Neural cell (in vitro differentiated cells): ENCODE measurements around the gene NOC2L. TPM values are rescaled to one million over a fixed set of nuclear protein-coding genes. Genes with fewer than 3 reads are reported as not detected.

Experiments
- H2AFZ ChIP-seq: fragments of 200-600, 300-800 bp; sonication (generic), shearing (Covaris generic); 2 replicates; pipeline ENCODE4 v1.6.0; 2014; ENCODE audit warnings: low read depth, mild to moderate bottlenecking, antibody characterized with exemption, low read length, moderate library complexity
- H3F3A ChIP-seq: fragments of 200-600 bp; shearing (Covaris generic); 2 replicates; pipeline ENCODE4 v1.6.1; 2016; ENCODE audit warnings: mild to moderate bottlenecking, moderate library complexity, mixed read lengths, antibody characterized with exemption, low read length; ENCODE audit not compliant: insufficient read depth, poor library complexity, severe bottlenecking
- H3K27ac ChIP-seq: fragments of 200-600, 300-800 bp; sonication (generic), shearing (Covaris generic); 2 replicates; pipeline ENCODE4 v1.5.1; 2014; ENCODE audit warnings: mild to moderate bottlenecking, low read length, moderate library complexity
- H3K27me3 ChIP-seq: fragments of 300-800, 200-600 bp; sonication (generic), shearing (Covaris generic); 2 replicates; pipeline ENCODE4 v1.6.0; 2014; ENCODE audit warnings: mild to moderate bottlenecking, low read depth, low read length, moderate library complexity; ENCODE audit not compliant: insufficient read depth
- H3K36me3 ChIP-seq: fragments of 300-800, 200-600 bp; sonication (generic), shearing (Covaris generic); 2 replicates; pipeline ENCODE4 v1.5.1; 2014; ENCODE audit warnings: mild to moderate bottlenecking, antibody characterized with exemption, low read length, moderate library complexity; ENCODE audit not compliant: insufficient read depth
- H3K4me2 ChIP-seq: fragments of 300-800, 200-600 bp; sonication (generic), shearing (Covaris generic); 2 replicates; pipeline ENCODE4 v1.6.0; 2014; ENCODE audit warnings: mild to moderate bottlenecking, low read length
- H3K4me3 ChIP-seq: fragments of 300-800, 200-600 bp; sonication (generic), shearing (Covaris generic); 2 replicates; pipeline ENCODE4 v1.5.1; 2014; ENCODE audit warnings: mild to moderate bottlenecking, low read length, moderate library complexity
- H3K79me2 ChIP-seq: fragments of 200-600 bp; shearing (Covaris generic); replicated peaks from 2 replicates; pipeline ENCODE4 v1.6.0; 2014; ENCODE audit warnings: mild to moderate bottlenecking, low read length, moderate library complexity; ENCODE audit not compliant: insufficient read depth
- H3K9ac ChIP-seq: fragments of 300-800, 200-600 bp; sonication (generic), shearing (Covaris generic); 2 replicates; pipeline ENCODE4 v1.6.1; 2016; ENCODE audit warnings: mild to moderate bottlenecking, low read length, mixed read lengths
- H3K9me2 ChIP-seq: fragments of 200-600 bp; shearing (Covaris generic); 2 replicates; pipeline ENCODE4 v1.6.1; 2016; ENCODE audit warnings: mild to moderate bottlenecking, low read length, mixed read lengths; ENCODE audit not compliant: insufficient read depth
- H3K9me3 ChIP-seq: fragments of 200-600, 300-800 bp; sonication (generic), shearing (Covaris generic); 2 replicates; pipeline ENCODE4 v1.6.1; 2016; ENCODE audit warnings: mild to moderate bottlenecking, mixed run types, low read length, moderate library complexity, mixed read lengths
- H4K20me1 ChIP-seq: fragments of 200-600 bp; shearing (Covaris generic); 2 replicates; pipeline ENCODE4 v1.6.1; 2016; ENCODE audit warnings: mild to moderate bottlenecking, mixed run types; ENCODE audit not compliant: insufficient read depth
- EP300 ChIP-seq: fragments of 450-650 bp; conservative IDR thresholded peaks from 2 replicates; pipeline ENCODE4 v1.6.1; 2014; ENCODE audit warnings: antibody characterized with exemption, mild to moderate bottlenecking, moderate library complexity; ENCODE audit not compliant: poor library complexity, severe bottlenecking
- EZH2 ChIP-seq: fragments of 200-600, 300-800 bp; shearing (Covaris generic), sonication (generic); IDR thresholded peaks from 2 replicates; pipeline ENCODE4 v1.6.1; 2014; ENCODE audit warnings: antibody characterized with exemption, low read length, borderline replicate concordance, mild to moderate bottlenecking; ENCODE audit not compliant: insufficient read depth, poor library complexity, severe bottlenecking
- MXI1 ChIP-seq: fragments of 450-650 bp; conservative IDR thresholded peaks from 2 replicates; pipeline ENCODE4 v1.6.1; 2014; ENCODE audit warnings: antibody characterized with exemption, mild to moderate bottlenecking; ENCODE audit not compliant: poor library complexity, severe bottlenecking
- POLR2AphosphoS5 ChIP-seq: IDR thresholded peaks from 2 replicates; pipeline ENCODE4 v1.6.1; 2012
- RAD21 ChIP-seq: fragments of 450-650 bp; conservative IDR thresholded peaks from 2 replicates; pipeline ENCODE4 v1.6.1; 2014; ENCODE audit warnings: antibody characterized with exemption, mild to moderate bottlenecking, moderate library complexity
- SMC3 ChIP-seq: fragments of 450-650 bp; conservative IDR thresholded peaks from 2 replicates; pipeline ENCODE4 v1.6.1; 2014; ENCODE audit warnings: antibody characterized with exemption, mild to moderate bottlenecking, moderate library complexity; ENCODE audit not compliant: poor library complexity
- TAF1 ChIP-seq: IDR thresholded peaks from 2 replicates; pipeline ENCODE4 v1.6.1; 2012; ENCODE audit warnings: low read depth
- polyA plus RNA-seq: library from polyadenylated mRNA; depleted of rRNA; stranded (reverse); fragments of >200 nt; gene quantifications from 2 replicates; pipeline ENCODE4 v1.2.3, GENCODE V29; 2014
- TF ChIP-seq, protein P1 (sequence below): IDR thresholded peaks from 2 replicates; pipeline ENCODE4 v1.6.1; 2012; ENCODE audit warnings: borderline replicate concordance
- TF ChIP-seq, protein P2 (sequence below): fragments of 450-650 bp; IDR thresholded peaks from 2 replicates; pipeline ENCODE4 v1.5.1; 2014; ENCODE audit warnings: antibody characterized with exemption, mild to moderate bottlenecking, moderate library complexity; ENCODE audit not compliant: poor library complexity, severe bottlenecking

Gene NOC2L
- polyA plus RNA-seq, 1 donor from 2014 or later, result 77.2 TPM

- no peaks in the 10 kb centered on the region for H4K20me1 ChIP-seq
- H3K79me2 ChIP-seq, result peaks cover 4% of the 10 kb centered on the region
- no peaks in the 10 kb centered on the region for H3K27me3 ChIP-seq
- H3F3A ChIP-seq, result no peaks in the 10 kb centered on the region
- H3K36me3 ChIP-seq, result no peaks in the 10 kb centered on the region
- peak within 1 kb of the TSS; percentile 98 for H3K4me2 ChIP-seq
- H3K9ac ChIP-seq, result peak within 1 kb of the TSS; percentile 98
- H3K27ac ChIP-seq, result peak within 1 kb of the TSS; percentile 98
- H3K9me3 ChIP-seq, result no peaks in the 10 kb centered on the region
- H3K4me3 ChIP-seq, result peak within 1 kb of the TSS; percentile 91
- no peak within 1 kb of the TSS for H2AFZ ChIP-seq
- peak; percentile 43 for TF ChIP-seq POLR2AphosphoS5
- peak; percentile 48 for TF ChIP-seq EP300
- TF ChIP-seq TAF1, result no peak
- no peaks in the 10 kb centered on the region for H3K9me2 ChIP-seq
Measured at GRCh38 chr1:999725-1000356, 40.8 kb upstream of the NOC2L start, which contains the start of gene HES4. Gene HES4 (minus strand): TSS chr1:1000097. CDS start chr1:999973, 124 bp downstream.

DNA sequence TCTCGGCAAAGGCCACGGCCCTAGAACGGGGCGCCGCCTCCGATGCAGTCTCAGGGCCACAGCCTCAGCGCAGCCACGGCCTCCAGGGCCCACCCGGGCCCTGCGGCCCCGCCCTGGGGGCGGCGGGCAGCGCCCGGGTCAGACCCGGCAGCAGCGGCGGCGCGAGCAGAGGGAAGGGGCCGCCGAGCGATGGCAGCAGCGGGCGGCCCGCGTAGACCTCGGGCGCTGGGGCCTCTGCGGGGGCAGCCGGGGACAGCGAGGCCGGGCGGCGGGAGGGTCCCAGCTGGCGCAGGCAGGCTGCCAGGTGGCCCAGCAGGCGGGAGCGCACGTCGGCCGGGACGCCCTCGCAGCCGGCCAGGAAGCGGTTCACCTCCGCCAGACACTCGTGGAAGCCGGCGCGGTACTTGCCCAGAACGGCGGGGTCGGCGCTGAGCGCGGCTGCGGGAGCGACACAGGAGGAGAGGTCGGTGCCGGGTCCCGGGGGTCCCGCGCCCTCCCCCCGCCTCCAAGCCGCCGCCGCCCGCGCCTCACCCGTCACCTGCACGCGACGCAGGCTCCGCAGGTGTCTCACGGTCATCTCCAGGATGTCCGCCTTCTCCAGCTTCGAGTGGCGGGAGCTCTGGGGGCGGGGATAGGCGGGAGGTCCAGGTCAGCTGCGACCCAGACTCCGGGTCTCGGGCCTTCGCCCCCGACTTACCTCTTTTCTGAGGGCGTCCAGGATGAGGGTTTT lies 40.1 kb upstream of the NOC2L start:
- Histone ChIP-seq H3K9me2 (no peaks in the 10 kb centered on the region), H4K20me1 (no peaks in the 10 kb centered on the region), H3K27me3 (no peaks in the 10 kb centered on the region), H3K79me2 (peaks cover 4% of the 10 kb centered on the region), H3K9ac (peak overlapping the region; percentile 98), H3F3A (no peaks in the 10 kb centered on the region), H3K36me3 (no peaks in the 10 kb centered on the region), H3K9me3 (no peaks in the 10 kb centered on the region), H3K4me3 (peak overlapping the region; percentile 91), H3K27ac (peak overlapping the region; percentile 98), H3K4me2 (peak overlapping the region; percentile 48), H2AFZ (no peak overlapping the region)
- TF ChIP-seq SMC3 (no peak), TAF1 (peak; percentile 6), EZH2 (no peak), POLR2AphosphoS5 (peak; percentile 61), EP300 (no peak), RAD21 (no peak), MXI1 (peak; percentile 18)
- TF ChIP-seq, protein P1, sequence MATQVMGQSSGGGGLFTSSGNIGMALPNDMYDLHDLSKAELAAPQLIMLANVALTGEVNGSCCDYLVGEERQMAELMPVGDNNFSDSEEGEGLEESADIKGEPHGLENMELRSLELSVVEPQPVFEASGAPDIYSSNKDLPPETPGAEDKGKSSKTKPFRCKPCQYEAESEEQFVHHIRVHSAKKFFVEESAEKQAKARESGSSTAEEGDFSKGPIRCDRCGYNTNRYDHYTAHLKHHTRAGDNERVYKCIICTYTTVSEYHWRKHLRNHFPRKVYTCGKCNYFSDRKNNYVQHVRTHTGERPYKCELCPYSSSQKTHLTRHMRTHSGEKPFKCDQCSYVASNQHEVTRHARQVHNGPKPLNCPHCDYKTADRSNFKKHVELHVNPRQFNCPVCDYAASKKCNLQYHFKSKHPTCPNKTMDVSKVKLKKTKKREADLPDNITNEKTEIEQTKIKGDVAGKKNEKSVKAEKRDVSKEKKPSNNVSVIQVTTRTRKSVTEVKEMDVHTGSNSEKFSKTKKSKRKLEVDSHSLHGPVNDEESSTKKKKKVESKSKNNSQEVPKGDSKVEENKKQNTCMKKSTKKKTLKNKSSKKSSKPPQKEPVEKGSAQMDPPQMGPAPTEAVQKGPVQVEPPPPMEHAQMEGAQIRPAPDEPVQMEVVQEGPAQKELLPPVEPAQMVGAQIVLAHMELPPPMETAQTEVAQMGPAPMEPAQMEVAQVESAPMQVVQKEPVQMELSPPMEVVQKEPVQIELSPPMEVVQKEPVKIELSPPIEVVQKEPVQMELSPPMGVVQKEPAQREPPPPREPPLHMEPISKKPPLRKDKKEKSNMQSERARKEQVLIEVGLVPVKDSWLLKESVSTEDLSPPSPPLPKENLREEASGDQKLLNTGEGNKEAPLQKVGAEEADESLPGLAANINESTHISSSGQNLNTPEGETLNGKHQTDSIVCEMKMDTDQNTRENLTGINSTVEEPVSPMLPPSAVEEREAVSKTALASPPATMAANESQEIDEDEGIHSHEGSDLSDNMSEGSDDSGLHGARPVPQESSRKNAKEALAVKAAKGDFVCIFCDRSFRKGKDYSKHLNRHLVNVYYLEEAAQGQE, result peak; percentile 16
- TF ChIP-seq, protein P2, sequence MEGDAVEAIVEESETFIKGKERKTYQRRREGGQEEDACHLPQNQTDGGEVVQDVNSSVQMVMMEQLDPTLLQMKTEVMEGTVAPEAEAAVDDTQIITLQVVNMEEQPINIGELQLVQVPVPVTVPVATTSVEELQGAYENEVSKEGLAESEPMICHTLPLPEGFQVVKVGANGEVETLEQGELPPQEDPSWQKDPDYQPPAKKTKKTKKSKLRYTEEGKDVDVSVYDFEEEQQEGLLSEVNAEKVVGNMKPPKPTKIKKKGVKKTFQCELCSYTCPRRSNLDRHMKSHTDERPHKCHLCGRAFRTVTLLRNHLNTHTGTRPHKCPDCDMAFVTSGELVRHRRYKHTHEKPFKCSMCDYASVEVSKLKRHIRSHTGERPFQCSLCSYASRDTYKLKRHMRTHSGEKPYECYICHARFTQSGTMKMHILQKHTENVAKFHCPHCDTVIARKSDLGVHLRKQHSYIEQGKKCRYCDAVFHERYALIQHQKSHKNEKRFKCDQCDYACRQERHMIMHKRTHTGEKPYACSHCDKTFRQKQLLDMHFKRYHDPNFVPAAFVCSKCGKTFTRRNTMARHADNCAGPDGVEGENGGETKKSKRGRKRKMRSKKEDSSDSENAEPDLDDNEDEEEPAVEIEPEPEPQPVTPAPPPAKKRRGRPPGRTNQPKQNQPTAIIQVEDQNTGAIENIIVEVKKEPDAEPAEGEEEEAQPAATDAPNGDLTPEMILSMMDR, result no peak
